HL-60 (cell line): ENCODE results near the gene ANKRD55.

Experiments
- DNase-seq, 2 experiments: peaks; one replicate each; pipeline ENCODE4 v3.0.0-alpha.2; 2010 to 2020; ENCODE audit warnings: low read depth in 1 of 2, low spot score in 1 of 2
- H3K27ac ChIP-seq: fragments of 250-450 bp; sonication (Bioruptor Pico); replicated peaks from 2 replicates; pipeline ENCODE4 v1.5.1; 2020; ENCODE audit warnings: mild to moderate bottlenecking, moderate library complexity
- H3K27me3 ChIP-seq: fragments of 250-450 bp; sonication (Bioruptor Pico); 2 replicates; pipeline ENCODE4 v1.5.1; 2021; ENCODE audit warnings: mild to moderate bottlenecking, moderate library complexity; ENCODE audit not compliant: insufficient read depth, poor library complexity, severe bottlenecking
- H3K4me3 ChIP-seq: replicated peaks from 2 replicates; pipeline ENCODE4 v1.5.1; 2011; ENCODE audit warnings: mild to moderate bottlenecking, control low read depth, low read length; ENCODE audit not compliant: insufficient read depth
- CTCF ChIP-seq: IDR thresholded peaks from one replicate; pipeline ENCODE4 v1.5.1; 2011; ENCODE audit warnings: low read length, control low read depth, inconsistent platforms; ENCODE audit not compliant: insufficient read depth
- GABPA ChIP-seq: IDR thresholded peaks from 2 replicates; pipeline ENCODE4 v1.6.1; 2012; ENCODE audit warnings: low read depth
- POLR2AphosphoS5 ChIP-seq: IDR thresholded peaks from 2 replicates; pipeline ENCODE4 v1.6.1; 2012; ENCODE audit warnings: low read depth
- REST ChIP-seq: IDR thresholded peaks from 2 replicates; pipeline ENCODE4 v1.6.1; 2012; ENCODE audit warnings: low read depth; ENCODE audit not compliant: insufficient replicate concordance
- SPI1 ChIP-seq: IDR thresholded peaks from 2 replicates; pipeline ENCODE4 v1.6.1; 2012; ENCODE audit warnings: low read depth, mild to moderate bottlenecking, borderline replicate concordance

Gene ANKRD55

GRCh38 chr5:56095579-56096102 is 137.5 kb downstream of the ANKRD55 start:
- no peak for DNase-seq
- no peak for TF ChIP-seq GABPA
- no peak for TF ChIP-seq SPI1
- TF ChIP-seq CTCF: no peak
- no peak for TF ChIP-seq REST
- no peak for TF ChIP-seq POLR2AphosphoS5
- Histone ChIP-seq H3K27me3 (no peaks in the 10 kb centered on the region), H3K4me3 (no peak overlapping the region), H3K27ac (no peak overlapping the region)

DNA sequence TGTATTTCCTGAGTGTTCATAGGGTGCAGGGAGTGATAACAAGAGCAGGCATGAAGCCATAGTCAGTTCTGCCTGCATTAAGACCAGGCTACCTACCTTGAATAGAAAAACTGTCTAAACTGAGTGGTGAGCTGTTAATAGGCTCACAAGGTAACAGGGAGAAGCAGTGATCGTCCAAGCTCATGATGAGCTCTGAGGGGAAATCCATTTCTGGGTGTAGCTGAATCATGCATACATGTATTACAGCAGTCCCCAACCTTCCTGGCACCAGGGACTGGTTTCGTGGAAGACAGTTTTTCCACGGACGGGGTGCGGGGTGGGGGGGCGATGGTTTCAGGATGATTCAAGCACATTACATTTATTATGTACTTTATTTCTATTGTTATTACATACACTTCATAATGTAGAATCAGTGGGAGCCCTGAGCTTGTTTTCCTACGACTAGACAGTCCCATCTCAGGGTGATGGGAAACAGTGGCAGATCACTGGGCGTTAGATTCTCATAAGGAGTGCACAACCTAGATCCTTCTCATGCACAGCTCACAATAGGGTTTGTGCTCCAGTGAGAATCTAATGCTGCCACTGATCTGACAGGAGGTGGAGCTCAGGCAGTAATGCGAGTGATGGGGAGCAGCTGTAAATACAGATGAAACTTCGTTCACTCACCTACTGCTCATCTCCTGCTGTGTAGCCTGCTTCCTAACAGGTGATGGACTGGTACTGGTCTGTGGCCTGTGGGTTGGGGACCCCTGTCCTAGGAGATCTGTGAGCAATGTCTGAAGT is 138.4 kb downstream of the ANKRD55 start:
- Histone ChIP-seq H3K27me3 (no peaks in the 10 kb centered on the region), H3K27ac (no peak overlapping the region), H3K4me3 (no peak overlapping the region)
- TF ChIP-seq CTCF (no peak), REST (no peak), GABPA (no peak), POLR2AphosphoS5 (no peak), SPI1 (no peak)
- no peak for DNase-seq

- H3K27me3 ChIP-seq: no peaks in the 10 kb centered on the region
- H3K4me3 ChIP-seq: no peak overlapping the region
- no peak overlapping the region for H3K27ac ChIP-seq
- no peak for DNase-seq
- TF ChIP-seq CTCF (no peak), REST (no peak), POLR2AphosphoS5 (no peak), GABPA (no peak), SPI1 (no peak)
Observed at GRCh38 chr5:56093970-56094369, 139.2 kb downstream of the ANKRD55 start.
